SK-N-SH (cell line): ENCODE results near the gene ACAP3. TPM values are rescaled to one million over a fixed set of nuclear protein-coding genes. Genes with fewer than 3 reads are reported as not detected.

ENCODE experiments used
- CTCF ChIA-PET: fragments of 300-600, 350-600 bp; formaldehyde crosslinking; extraction: SDS; loops from one replicate; lab custom pipeline; 2021; lab: Yijun Ruan, JAX
- POLR2A ChIA-PET: fragments of 350-600 bp; sonication (Branson Sonifier 250); formaldehyde crosslinking; extraction: SDS; loops from one replicate; lab custom pipeline; 2020; ENCODE audit warnings: antibody characterized with exemption, inconsistent platforms; lab: Yijun Ruan, JAX
- DNase-seq: peaks from one replicate; pipeline ENCODE4 v3.0.0; 2012
- H2AFZ ChIP-seq: fragments of 200-600 bp; sonication (generic); 2 replicates; pipeline ENCODE4 v1.8.1; 2016; ENCODE audit warnings: antibody characterized with exemption, mild to moderate bottlenecking, low read depth
- H3F3A ChIP-seq: fragments of 200-600 bp; sonication (generic); replicated peaks from 2 replicates; pipeline ENCODE3; 2016; ENCODE audit warnings: antibody characterized with exemption, mild to moderate bottlenecking; ENCODE audit not compliant: insufficient read depth
- H3K27ac ChIP-seq, 2 experiments: fragments of 200-500 bp in 1 of 2; fragments of 200-600 bp in 1 of 2; sonication (Bioruptor generic) in 1 of 2; sonication (generic), shearing (Covaris generic) in 1 of 2; 2 replicates each; pipeline versions ENCODE4 v1.5.1 to v1.6.1; 2014 to 2016; ENCODE audit warnings: low read depth in 2 of 2, inconsistent platforms in 1 of 2, low read length in 1 of 2, mild to moderate bottlenecking in 1 of 2, mixed read lengths in 1 of 2
- H3K27me3 ChIP-seq: fragments of 200-600 bp; sonication (generic), shearing (Covaris generic); 2 replicates; pipeline ENCODE4 v1.6.1; 2016; ENCODE audit warnings: mixed run types; ENCODE audit not compliant: insufficient read depth
- H3K36me3 ChIP-seq, 2 experiments: fragments of 200-500 bp in 1 of 2; fragments of 200-600 bp in 1 of 2; sonication (Bioruptor generic) in 1 of 2; sonication (generic) in 1 of 2; replicated peaks in 1 of 2; 2 replicates each; pipeline versions ENCODE3 to v1.5.1; 2014 to 2016; ENCODE audit warnings: low read length in 1 of 2, mild to moderate bottlenecking in 1 of 2; ENCODE audit not compliant: insufficient read depth in 2 of 2, control insufficient read depth in 1 of 2
- H3K4me1 ChIP-seq, 2 experiments: fragments of 200-500 bp in 1 of 2; fragments of 200-600 bp in 1 of 2; sonication (Bioruptor generic) in 1 of 2; sonication (generic), shearing (Covaris generic) in 1 of 2; 2 replicates each; pipeline versions ENCODE4 v1.5.1 to v1.6.1; 2014 to 2016; ENCODE audit warnings: low read depth in 1 of 2, low read length in 1 of 2, mixed run types in 1 of 2; ENCODE audit not compliant: insufficient read depth in 2 of 2, control insufficient read depth in 1 of 2
- H3K4me2 ChIP-seq: fragments of 200-600 bp; sonication (generic), shearing (Covaris generic); 2 replicates; pipeline ENCODE4 v1.6.1; 2017; ENCODE audit warnings: mixed run types
- H3K4me3 ChIP-seq, 2 experiments: fragments of 200-500 bp in 1 of 2; fragments of 200-600 bp in 1 of 2; sonication (Bioruptor generic) in 1 of 2; sonication (generic), shearing (Covaris generic) in 1 of 2; 2 replicates each; pipeline versions ENCODE4 v1.5.1 to v1.8.1; 2014 to 2016; ENCODE audit warnings: low read depth in 2 of 2, inconsistent platforms in 1 of 2, low read length in 1 of 2, mild to moderate bottlenecking in 1 of 2, mixed read lengths in 1 of 2, moderate library complexity in 1 of 2
- H3K79me2 ChIP-seq: fragments of 200-600 bp; sonication (generic); 2 replicates; pipeline ENCODE4 v1.8.1; 2017; ENCODE audit warnings: mild to moderate bottlenecking; ENCODE audit not compliant: insufficient read depth
- H3K9ac ChIP-seq: fragments of 200-600 bp; sonication (generic); 2 replicates; pipeline ENCODE4 v1.6.1; 2017; ENCODE audit warnings: mixed run types
- H3K9me2 ChIP-seq: fragments of 200-600 bp; sonication (generic); 2 replicates; pipeline ENCODE4 v1.6.1; 2017; ENCODE audit warnings: mixed run types
- H3K9me3 ChIP-seq: fragments of 200-600 bp; sonication (generic); 2 replicates; pipeline ENCODE4 v1.6.1; 2017; ENCODE audit warnings: mixed run types, mild to moderate bottlenecking, moderate library complexity
- H4K20me1 ChIP-seq: fragments of 200-600 bp; sonication (generic); 2 replicates; pipeline ENCODE4 v1.6.1; 2017; ENCODE audit warnings: mild to moderate bottlenecking, mixed run types; ENCODE audit not compliant: insufficient read depth
- ELF1 ChIP-seq: IDR thresholded peaks from 2 replicates; pipeline ENCODE4 v1.4.0; 2012
- EP300 ChIP-seq, 2 experiments: IDR thresholded peaks; 2 replicates each; pipeline versions ENCODE4 v1.4.0 to v1.6.1; 2012; ENCODE audit warnings: borderline replicate concordance in 1 of 2, low read depth in 1 of 2, low read length in 1 of 2
- FOSL2 ChIP-seq: IDR thresholded peaks from 2 replicates; pipeline ENCODE4 v1.4.0; 2012; ENCODE audit warnings: low read depth, mild to moderate bottlenecking, moderate library complexity, borderline replicate concordance
- FOXM1 ChIP-seq: IDR thresholded peaks from 2 replicates; pipeline ENCODE4 v1.4.0; 2012; ENCODE audit warnings: low read depth, mild to moderate bottlenecking
- GABPA ChIP-seq: IDR thresholded peaks from 2 replicates; pipeline ENCODE4 v1.4.0; 2012; ENCODE audit warnings: low read depth, mild to moderate bottlenecking
- GATA2 ChIP-seq: sonication (generic); formaldehyde crosslinking; IDR thresholded peaks from 2 replicates; pipeline ENCODE4 v1.5.0; 2020; ENCODE audit warnings: mild to moderate bottlenecking, missing genetic modification reagents
- MEF2A ChIP-seq: IDR thresholded peaks from 2 replicates; pipeline ENCODE4 v1.4.0; 2012; ENCODE audit warnings: low read depth, borderline replicate concordance
- NFIC ChIP-seq: IDR thresholded peaks from 2 replicates; pipeline ENCODE4 v1.4.0; 2012; ENCODE audit warnings: borderline replicate concordance
- RFX5 ChIP-seq: IDR thresholded peaks from 2 replicates; pipeline ENCODE4 v1.6.1; 2012; ENCODE audit warnings: mild to moderate bottlenecking, improper control_type of control experiment, low read length
- RXRA ChIP-seq: IDR thresholded peaks from 2 replicates; pipeline ENCODE4 v1.4.0; 2012; ENCODE audit warnings: low read depth, mild to moderate bottlenecking, borderline replicate concordance
- SMC3 ChIP-seq: IDR thresholded peaks from 2 replicates; pipeline ENCODE4 v1.6.1; 2012; ENCODE audit warnings: low read depth, low read length, improper control_type of control experiment
- TCF12 ChIP-seq: IDR thresholded peaks from 2 replicates; pipeline ENCODE4 v1.4.0; 2012
- TEAD4 ChIP-seq: IDR thresholded peaks from 2 replicates; pipeline ENCODE4 v1.4.0; 2012; ENCODE audit warnings: mild to moderate bottlenecking, borderline replicate concordance; ENCODE audit not compliant: insufficient read depth
- YY1 ChIP-seq: IDR thresholded peaks from 2 replicates; pipeline ENCODE4 v1.4.0; 2012; ENCODE audit warnings: low read depth, mild to moderate bottlenecking
- WGBS: methylation state at CpG from one replicate; pipeline ENCODE4 v1.1.6; 2017; ENCODE audit warnings: low lambda C conversion rate; 5-methylcytosine and 5-hydroxymethylcytosine counted together
- polyA plus RNA-seq, 3 experiments: library from polyadenylated mRNA; depleted of rRNA; stranded (reverse); fragments of >200 nt; gene quantifications; 2 replicates each; pipeline ENCODE4 v1.2.3, GENCODE V29; 2012
- TF ChIP-seq, protein P1 (sequence below): IDR thresholded peaks from 2 replicates; pipeline ENCODE4 v1.4.0; 2012; ENCODE audit warnings: low read depth, borderline replicate concordance
- TF ChIP-seq, protein P2 (sequence below): IDR thresholded peaks from 2 replicates; pipeline ENCODE4 v1.6.1; 2012; ENCODE audit warnings: mild to moderate bottlenecking, low read depth, low read length, moderate library complexity
- TF ChIP-seq, protein P3 (sequence below): fragments of 150-350 bp; IDR thresholded peaks from 2 replicates; pipeline ENCODE4 v1.6.1; 2017; ENCODE audit warnings: antibody characterized with exemption, low read length, low read depth, borderline replicate concordance
- TF ChIP-seq, protein P4 (sequence below): IDR thresholded peaks from 2 replicates; pipeline ENCODE4 v1.4.0; 2012; ENCODE audit warnings: low read depth, borderline replicate concordance
- TF ChIP-seq, protein P5 (sequence below): IDR thresholded peaks from 2 replicates; pipeline ENCODE4; 2012

Gene ACAP3
- polyA plus RNA-seq, 1 of the 3 experiments (the other 2 are of a cell fraction) = 51.7 TPM

DNA sequence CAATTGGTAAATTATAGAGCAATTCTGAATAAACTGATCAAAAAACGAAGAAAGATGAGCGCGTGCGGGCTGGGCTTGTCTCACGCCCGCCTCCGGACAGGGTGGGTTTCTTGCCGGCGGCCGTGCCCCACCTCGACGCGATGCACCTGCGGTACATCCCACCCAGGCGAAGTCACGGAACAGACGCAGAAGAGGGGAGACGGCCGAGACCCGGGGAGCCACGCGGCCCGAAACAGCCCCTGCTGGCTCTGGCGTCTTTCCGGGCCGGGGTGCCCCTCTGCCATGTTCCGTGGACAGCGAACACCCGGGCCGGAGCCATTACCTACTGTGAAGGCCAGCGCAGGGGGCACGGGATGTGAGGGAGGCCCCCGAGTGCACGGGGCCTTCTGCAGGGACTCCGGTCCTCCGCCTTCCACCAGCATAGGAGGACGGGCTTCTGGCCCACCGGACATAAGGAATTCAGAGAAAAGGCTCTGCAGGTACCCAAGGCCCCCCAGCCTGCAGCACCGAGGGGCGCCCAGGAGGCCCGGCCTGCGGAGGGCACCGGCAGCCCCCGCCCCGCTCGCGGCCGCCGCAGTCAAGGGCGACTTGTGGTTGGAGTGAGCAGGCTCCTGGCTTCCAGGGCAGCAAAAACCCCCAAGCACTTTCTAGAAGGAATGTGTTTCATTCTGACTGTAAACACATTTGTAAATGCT, 53.6 kb downstream of the ACAP3 start:
- H4K20me1 ChIP-seq = 0 out of 2 replicates have a peak, but pooled peaks cover 11% of the 10 kb centered on the region
- DNase-seq = no peak
- H3K4me3 ChIP-seq = no peak overlapping the region
- H3K27ac ChIP-seq = no peak overlapping the region
- peaks cover 0 to 39% of the 10 kb centered on the region in 2 experiments for H3K36me3 ChIP-seq
- H3K9me3 ChIP-seq = no peaks in the 10 kb centered on the region
- H3K9me2 ChIP-seq = no peaks in the 10 kb centered on the region
- no peaks in the 10 kb centered on the region for H3K79me2 ChIP-seq
- 97% methylated on average over 26 of the region's 50 CpGs for WGBS
- no peak overlapping the region for H2AFZ ChIP-seq
- no peaks in the 10 kb centered on the region; a peak in 1 of 4 replicates for H3K4me1 ChIP-seq
- no peaks in the 10 kb centered on the region for H3F3A ChIP-seq
- no peak overlapping the region for H3K9ac ChIP-seq
- H3K4me2 ChIP-seq = no peak overlapping the region
- H3K27me3 ChIP-seq = no peaks in the 10 kb centered on the region
- TF ChIP-seq YY1 (no peak), MEF2A (no peak), SMC3 (no peak), RFX5 (no peak), FOXM1 (no peak), EP300 (IDR thresholded peaks at IDR 0.05; ENCODE audit: borderline replicate concordance in 1 of 2, low read depth in 1 of 2, low read length in 1 of 2) (no peak), TEAD4 (no peak), ELF1 (no peak), NFIC (no peak), GABPA (no peak), RXRA (no peak), FOSL2 (no peak), TCF12 (no peak), GATA2 (no peak)
- TF ChIP-seq, protein P1, sequence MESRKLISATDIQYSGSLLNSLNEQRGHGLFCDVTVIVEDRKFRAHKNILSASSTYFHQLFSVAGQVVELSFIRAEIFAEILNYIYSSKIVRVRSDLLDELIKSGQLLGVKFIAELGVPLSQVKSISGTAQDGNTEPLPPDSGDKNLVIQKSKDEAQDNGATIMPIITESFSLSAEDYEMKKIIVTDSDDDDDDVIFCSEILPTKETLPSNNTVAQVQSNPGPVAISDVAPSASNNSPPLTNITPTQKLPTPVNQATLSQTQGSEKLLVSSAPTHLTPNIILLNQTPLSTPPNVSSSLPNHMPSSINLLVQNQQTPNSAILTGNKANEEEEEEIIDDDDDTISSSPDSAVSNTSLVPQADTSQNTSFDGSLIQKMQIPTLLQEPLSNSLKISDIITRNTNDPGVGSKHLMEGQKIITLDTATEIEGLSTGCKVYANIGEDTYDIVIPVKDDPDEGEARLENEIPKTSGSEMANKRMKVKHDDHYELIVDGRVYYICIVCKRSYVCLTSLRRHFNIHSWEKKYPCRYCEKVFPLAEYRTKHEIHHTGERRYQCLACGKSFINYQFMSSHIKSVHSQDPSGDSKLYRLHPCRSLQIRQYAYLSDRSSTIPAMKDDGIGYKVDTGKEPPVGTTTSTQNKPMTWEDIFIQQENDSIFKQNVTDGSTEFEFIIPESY = no peak
- TF ChIP-seq, protein P2, sequence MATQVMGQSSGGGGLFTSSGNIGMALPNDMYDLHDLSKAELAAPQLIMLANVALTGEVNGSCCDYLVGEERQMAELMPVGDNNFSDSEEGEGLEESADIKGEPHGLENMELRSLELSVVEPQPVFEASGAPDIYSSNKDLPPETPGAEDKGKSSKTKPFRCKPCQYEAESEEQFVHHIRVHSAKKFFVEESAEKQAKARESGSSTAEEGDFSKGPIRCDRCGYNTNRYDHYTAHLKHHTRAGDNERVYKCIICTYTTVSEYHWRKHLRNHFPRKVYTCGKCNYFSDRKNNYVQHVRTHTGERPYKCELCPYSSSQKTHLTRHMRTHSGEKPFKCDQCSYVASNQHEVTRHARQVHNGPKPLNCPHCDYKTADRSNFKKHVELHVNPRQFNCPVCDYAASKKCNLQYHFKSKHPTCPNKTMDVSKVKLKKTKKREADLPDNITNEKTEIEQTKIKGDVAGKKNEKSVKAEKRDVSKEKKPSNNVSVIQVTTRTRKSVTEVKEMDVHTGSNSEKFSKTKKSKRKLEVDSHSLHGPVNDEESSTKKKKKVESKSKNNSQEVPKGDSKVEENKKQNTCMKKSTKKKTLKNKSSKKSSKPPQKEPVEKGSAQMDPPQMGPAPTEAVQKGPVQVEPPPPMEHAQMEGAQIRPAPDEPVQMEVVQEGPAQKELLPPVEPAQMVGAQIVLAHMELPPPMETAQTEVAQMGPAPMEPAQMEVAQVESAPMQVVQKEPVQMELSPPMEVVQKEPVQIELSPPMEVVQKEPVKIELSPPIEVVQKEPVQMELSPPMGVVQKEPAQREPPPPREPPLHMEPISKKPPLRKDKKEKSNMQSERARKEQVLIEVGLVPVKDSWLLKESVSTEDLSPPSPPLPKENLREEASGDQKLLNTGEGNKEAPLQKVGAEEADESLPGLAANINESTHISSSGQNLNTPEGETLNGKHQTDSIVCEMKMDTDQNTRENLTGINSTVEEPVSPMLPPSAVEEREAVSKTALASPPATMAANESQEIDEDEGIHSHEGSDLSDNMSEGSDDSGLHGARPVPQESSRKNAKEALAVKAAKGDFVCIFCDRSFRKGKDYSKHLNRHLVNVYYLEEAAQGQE = no peak
- TF ChIP-seq, protein P3, sequence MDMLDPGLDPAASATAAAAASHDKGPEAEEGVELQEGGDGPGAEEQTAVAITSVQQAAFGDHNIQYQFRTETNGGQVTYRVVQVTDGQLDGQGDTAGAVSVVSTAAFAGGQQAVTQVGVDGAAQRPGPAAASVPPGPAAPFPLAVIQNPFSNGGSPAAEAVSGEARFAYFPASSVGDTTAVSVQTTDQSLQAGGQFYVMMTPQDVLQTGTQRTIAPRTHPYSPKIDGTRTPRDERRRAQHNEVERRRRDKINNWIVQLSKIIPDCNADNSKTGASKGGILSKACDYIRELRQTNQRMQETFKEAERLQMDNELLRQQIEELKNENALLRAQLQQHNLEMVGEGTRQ = no peak
- TF ChIP-seq, protein P4, sequence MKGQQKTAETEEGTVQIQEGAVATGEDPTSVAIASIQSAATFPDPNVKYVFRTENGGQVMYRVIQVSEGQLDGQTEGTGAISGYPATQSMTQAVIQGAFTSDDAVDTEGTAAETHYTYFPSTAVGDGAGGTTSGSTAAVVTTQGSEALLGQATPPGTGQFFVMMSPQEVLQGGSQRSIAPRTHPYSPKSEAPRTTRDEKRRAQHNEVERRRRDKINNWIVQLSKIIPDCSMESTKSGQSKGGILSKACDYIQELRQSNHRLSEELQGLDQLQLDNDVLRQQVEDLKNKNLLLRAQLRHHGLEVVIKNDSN = no peak
- TF ChIP-seq, protein P5, sequence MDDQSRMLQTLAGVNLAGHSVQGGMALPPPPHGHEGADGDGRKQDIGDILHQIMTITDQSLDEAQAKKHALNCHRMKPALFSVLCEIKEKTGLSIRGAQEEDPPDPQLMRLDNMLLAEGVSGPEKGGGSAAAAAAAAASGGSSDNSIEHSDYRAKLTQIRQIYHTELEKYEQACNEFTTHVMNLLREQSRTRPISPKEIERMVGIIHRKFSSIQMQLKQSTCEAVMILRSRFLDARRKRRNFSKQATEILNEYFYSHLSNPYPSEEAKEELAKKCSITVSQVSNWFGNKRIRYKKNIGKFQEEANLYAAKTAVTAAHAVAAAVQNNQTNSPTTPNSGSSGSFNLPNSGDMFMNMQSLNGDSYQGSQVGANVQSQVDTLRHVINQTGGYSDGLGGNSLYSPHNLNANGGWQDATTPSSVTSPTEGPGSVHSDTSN = no peak
- ChIA-PET POLR2A (no interaction called here), CTCF (interaction anchor here (1.4 to 2.0 kb wide), 4 partner anchors 38 to 222 kb away, joined by 3 to 11 read pairs (median 5); no protein-coding TSS in a partner anchor)
